ENCODE data around the gene PRRG2.

PRRG2 gene

GRCh38 chr19:49590071-49590970, 9.2 kb downstream of the PRRG2 start:
- DNase-seq, result peak; percentile 95

GRCh38 chr19:49590971-49591730, 10.0 kb downstream of the PRRG2 start, which contains the start of gene PRR12:
TSS of gene PRR12 (plus strand) at chr19:49591182. CDS start at chr19:49591655, 473 bp downstream.
- DNase-seq, result peak; percentile 43

GRCh38 chr19:49591731-49592485, 10.8 kb downstream of the PRRG2 start:
- DNase-seq, result peak; percentile 15

GRCh38 chr19:49592486-49593232, 11.5 kb downstream of the PRRG2 start:
- DNase-seq, result no peak

- peak; percentile 91 for DNase-seq
Measured at GRCh38 chr19:49593233-49594113, 12.4 kb downstream of the PRRG2 start.

GRCh38 chr19:49594157-49594992, 13.3 kb downstream of the PRRG2 start:
- no peak for DNase-seq

- no peak for DNase-seq
Measured at GRCh38 chr19:49594993-49595818, 14.1 kb downstream of the PRRG2 start.

GRCh38 chr19:49595819-49596404, 14.8 kb downstream of the PRRG2 start:
- no peak for DNase-seq

GRCh38 chr19:49596407-49596806, 15.3 kb downstream of the PRRG2 start:
- no peak for DNase-seq

- DNase-seq, result no peak
Measured at GRCh38 chr19:49596954-49597702, 16.0 kb downstream of the PRRG2 start.

- no peak for DNase-seq
Measured at GRCh38 chr19:49597703-49597974, 16.5 kb downstream of the PRRG2 start.

- peak; percentile 17 for DNase-seq
Measured at GRCh38 chr19:49599378-49600295, 18.5 kb downstream of the PRRG2 start.

GRCh38 chr19:49601482-49602038, 20.4 kb downstream of the PRRG2 start:
- no peak for DNase-seq

GRCh38 chr19:49602806-49603205, 21.7 kb downstream of the PRRG2 start:
- no peak for DNase-seq

GRCh38 chr19:49605605-49606004, 24.5 kb downstream of the PRRG2 start:
- no peak for DNase-seq

GRCh38 chr19:49609499-49610092, 28.5 kb downstream of the PRRG2 start:
- DNase-seq, result no peak

- DNase-seq, result peak; percentile 45
Measured at GRCh38 chr19:49613374-49613773, 32.3 kb downstream of the PRRG2 start.
